Measurements from ENCODE around the gene ALKBH2.

Gene ALKBH2

GRCh38 chr12:109065154-109065852 lies 28.0 kb downstream of the ALKBH2 start:
- Histone ChIP-seq H3K4me3 (ENCODE audit: low read depth in 1 of 2, low read length in 1 of 2) (no peak overlapping the region), H3K36me3 (peaks cover 37% of the 10 kb centered on the region), H3K9me3 (no peaks in the 10 kb centered on the region), H3K27me3 (no peaks in the 10 kb centered on the region), H3K27ac (no peak overlapping the region), H3K4me1 (ENCODE audit: control insufficient read depth in 1 of 2, insufficient read depth in 1 of 2, low read depth in 1 of 2, low read length in 1 of 2) (no peaks in the 10 kb centered on the region)
- TF ChIP-seq CTCF (IDR thresholded peaks at IDR 0.05): no peak

- Histone ChIP-seq H3K27ac (no peak overlapping the region), H3K4me3 (ENCODE audit: low read depth in 1 of 2, low read length in 1 of 2) (no peak overlapping the region), H3K9me3 (no peaks in the 10 kb centered on the region), H3K36me3 (peaks cover 28% of the 10 kb centered on the region), H3K4me1 (ENCODE audit: control insufficient read depth in 1 of 2, insufficient read depth in 1 of 2, low read depth in 1 of 2, low read length in 1 of 2) (no peaks in the 10 kb centered on the region), H3K27me3 (no peaks in the 10 kb centered on the region)
- TF ChIP-seq CTCF (IDR thresholded peaks at IDR 0.05): no peak
Observed at GRCh38 chr12:109064143-109064542, 29.1 kb downstream of the ALKBH2 start.

- Histone ChIP-seq H3K4me3 (ENCODE audit: low read depth in 1 of 2, low read length in 1 of 2) (no peak overlapping the region), H3K4me1 (ENCODE audit: control insufficient read depth in 1 of 2, insufficient read depth in 1 of 2, low read depth in 1 of 2, low read length in 1 of 2) (peaks cover 3 to 4% of the 10 kb centered on the region in 2 experiments), H3K27me3 (no peaks in the 10 kb centered on the region), H3K36me3 (peaks cover 11% of the 10 kb centered on the region), H3K27ac (no peak overlapping the region), H3K9me3 (no peaks in the 10 kb centered on the region)
- TF ChIP-seq CTCF (IDR thresholded peaks at IDR 0.05): no peak
Observed at GRCh38 chr12:109058773-109059172, 34.5 kb downstream of the ALKBH2 start.

DNA sequence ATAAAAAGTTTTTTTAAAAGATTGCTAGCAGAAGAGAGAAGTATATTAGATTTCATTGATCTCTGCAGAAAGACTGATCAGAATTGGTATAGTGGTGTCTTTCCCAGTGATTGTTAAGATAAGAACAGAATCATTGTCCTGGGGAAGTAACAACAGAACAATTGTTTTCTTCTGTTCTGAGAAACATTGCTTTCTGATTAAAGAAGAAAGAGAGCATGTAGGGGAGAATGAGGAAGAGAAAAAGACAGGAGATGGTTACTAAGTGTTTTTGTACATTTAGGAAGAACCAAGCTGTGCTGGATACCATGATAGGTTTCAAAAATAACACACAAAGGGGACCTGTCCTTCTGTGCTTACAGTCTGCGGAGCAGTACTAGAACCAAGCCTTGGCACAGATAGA lies 35.9 kb downstream of the ALKBH2 start:
- Histone ChIP-seq H3K4me3 (ENCODE audit: low read depth in 1 of 2, low read length in 1 of 2) (no peak overlapping the region), H3K9me3 (no peaks in the 10 kb centered on the region), H3K27ac (no peak overlapping the region), H3K27me3 (no peaks in the 10 kb centered on the region), H3K4me1 (ENCODE audit: control insufficient read depth in 1 of 2, insufficient read depth in 1 of 2, low read depth in 1 of 2, low read length in 1 of 2) (peaks cover 14% of the 10 kb centered on the region in 2 experiments), H3K36me3 (peaks cover 11% of the 10 kb centered on the region)
- TF ChIP-seq CTCF (IDR thresholded peaks at IDR 0.05): no peak

- H3K27ac ChIP-seq: no peak overlapping the region
- peaks cover 11% of the 10 kb centered on the region for H3K36me3 ChIP-seq
- H3K4me1 ChIP-seq (ENCODE audit: control insufficient read depth in 1 of 2, insufficient read depth in 1 of 2, low read depth in 1 of 2, low read length in 1 of 2): peaks cover 17% of the 10 kb centered on the region in 2 experiments
- no peak overlapping the region for H3K4me3 ChIP-seq (ENCODE audit: low read depth in 1 of 2, low read length in 1 of 2)
- H3K27me3 ChIP-seq: no peaks in the 10 kb centered on the region
- no peaks in the 10 kb centered on the region for H3K9me3 ChIP-seq
- TF ChIP-seq CTCF (IDR thresholded peaks at IDR 0.05): no peak
Observed at GRCh38 chr12:109056891-109057290, 36.4 kb downstream of the ALKBH2 start.

All from neutrophil (primary cell).